ENCODE data around the gene SLC5A3.

DNA sequence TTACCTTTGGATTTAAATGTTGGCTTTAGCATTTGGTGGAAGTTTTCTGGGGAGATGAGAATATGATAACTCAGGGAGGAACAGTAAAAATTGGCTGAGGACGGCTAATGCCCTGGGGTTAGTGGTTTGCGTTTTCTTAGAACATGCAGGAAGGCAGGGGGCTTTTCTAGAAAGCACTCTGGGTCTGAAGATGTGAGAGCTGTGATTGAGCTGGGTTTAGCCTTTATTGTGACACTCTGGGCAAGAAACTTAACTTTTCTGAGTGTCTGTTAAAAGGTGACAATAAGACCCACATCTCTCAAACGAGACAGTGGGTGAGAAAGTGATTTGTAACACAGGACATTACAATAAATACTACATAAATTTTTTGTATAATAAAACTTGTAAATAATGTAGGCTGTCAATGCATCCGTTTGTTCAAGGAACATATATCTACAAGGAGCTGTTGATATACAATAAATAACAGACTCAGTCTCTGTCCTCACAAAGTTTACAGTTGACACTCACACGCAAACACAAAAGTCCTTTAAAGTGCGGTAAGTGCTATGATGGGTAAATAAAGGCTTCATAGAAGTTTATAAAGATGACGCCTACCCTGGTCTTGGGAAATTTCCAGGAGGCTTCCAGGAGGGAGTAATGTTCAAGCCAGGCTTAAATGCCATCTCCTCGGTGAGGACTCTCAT lies 49.5 kb upstream of the SLC5A3 start:
- TF ChIP-seq EZH2 (IDR thresholded peaks at IDR 0.05): no peak
- TF ChIP-seq POLR2AphosphoS5 (IDR thresholded peaks at IDR 0.05; ENCODE audit: borderline replicate concordance, low read depth, low read length): no peak
- no peak for TF ChIP-seq FOXP2 (optimal IDR thresholded peaks at IDR 0.05; ENCODE audit: control extremely low read depth, extremely low read length, insufficient read depth)

Measured in SK-N-MC (cell line).